Erythroblast (primary cell): ENCODE data around the gene SMS.

ENCODE experiments used
- DNase-seq, 2 experiments: peaks; one replicate each; lab custom pipeline; 2025; lab: John Stamatoyannopoulos, UW
- GATA1 ChIP-seq: IDR thresholded peaks from 2 replicates; pipeline ENCODE4 v1.6.1; 2011; ENCODE audit warnings: low read depth, mild to moderate bottlenecking, control low read depth, low read length, moderate library complexity
- POLR2A ChIP-seq: IDR thresholded peaks from 2 replicates; pipeline ENCODE4 v1.6.1; 2011; ENCODE audit warnings: mild to moderate bottlenecking, low read length

The SMS gene

GRCh38 chrX:21958916-21959315, 18.4 kb downstream of the SMS start:
- TF ChIP-seq POLR2A = no peak
- no peak for TF ChIP-seq GATA1
- DNase-seq = peak in 1 of 2 experiments; percentile 5

GRCh38 chrX:21959362-21960051, 19.0 kb downstream of the SMS start:
- DNase-seq = no peak
- TF ChIP-seq POLR2A = no peak
- no peak for TF ChIP-seq GATA1

DNA sequence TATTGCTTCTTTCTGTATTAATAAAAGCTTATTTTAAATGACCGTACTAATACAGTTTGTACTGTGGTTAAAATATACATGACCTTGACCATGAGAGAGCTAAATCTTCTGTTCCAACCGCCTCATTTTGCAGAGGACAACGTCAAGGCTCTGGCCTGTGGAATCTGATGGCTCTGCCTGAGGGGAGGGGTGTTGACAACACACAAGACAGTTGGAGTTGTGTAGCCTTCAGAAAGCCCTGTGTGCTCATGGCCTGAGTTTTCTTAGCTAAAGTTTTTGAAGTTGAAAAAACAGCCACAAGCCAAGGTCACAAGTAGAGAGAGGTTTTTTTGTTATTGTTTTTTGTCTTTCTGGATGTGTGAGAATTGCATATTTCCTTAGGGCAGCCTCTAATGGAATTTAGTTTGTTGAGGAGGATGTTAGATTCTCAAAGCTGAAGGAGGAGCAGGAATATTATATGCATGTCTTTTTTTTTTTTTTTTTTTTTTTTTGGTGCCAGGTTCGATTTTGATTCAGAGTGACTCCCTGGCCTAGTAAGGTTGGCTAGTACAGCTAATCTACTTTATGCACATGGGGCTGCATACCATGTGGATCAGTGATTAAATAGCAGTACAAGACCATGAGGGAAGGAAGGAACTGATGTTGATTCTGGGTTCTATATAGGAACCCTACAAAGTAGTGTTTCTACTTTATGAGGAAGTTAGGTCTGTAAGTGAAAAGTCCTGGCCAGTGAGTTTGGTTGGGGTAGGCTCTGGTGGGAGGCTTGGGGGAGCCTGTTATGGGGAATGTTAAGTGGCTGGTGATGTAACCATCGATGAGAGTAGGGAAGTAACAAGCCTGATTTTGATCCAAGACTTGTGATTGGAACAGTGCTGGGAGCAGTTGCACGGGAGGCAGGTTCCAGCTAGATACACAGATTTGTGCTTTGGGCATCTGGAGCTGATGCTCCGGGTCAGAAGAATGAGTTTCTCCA, 20.3 kb downstream of the SMS start:
- peak; percentile 58 to 81 for DNase-seq
- TF ChIP-seq POLR2A (no peak), GATA1 (no peak)

DNA sequence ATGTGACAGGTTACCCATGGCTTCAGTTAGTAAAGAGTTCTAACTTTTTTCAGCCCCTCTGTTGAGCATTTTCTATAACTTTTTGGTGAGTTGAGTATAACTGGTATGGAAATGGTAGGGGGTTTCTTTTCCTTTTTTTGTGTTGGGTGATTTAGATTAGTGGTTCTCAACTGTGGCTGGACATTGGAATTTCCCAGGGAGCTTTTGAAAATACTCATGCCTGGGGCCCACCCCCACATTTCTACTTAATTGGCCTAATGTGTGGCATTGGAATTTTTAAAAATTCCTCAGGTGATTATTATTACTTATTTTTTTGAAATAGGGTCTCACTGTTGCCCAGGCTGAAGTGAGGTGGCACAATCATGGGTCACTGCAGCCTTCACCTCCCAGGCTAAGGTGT, 21.9 kb downstream of the SMS start:
- no peak for DNase-seq
- no peak for TF ChIP-seq POLR2A

DNA sequence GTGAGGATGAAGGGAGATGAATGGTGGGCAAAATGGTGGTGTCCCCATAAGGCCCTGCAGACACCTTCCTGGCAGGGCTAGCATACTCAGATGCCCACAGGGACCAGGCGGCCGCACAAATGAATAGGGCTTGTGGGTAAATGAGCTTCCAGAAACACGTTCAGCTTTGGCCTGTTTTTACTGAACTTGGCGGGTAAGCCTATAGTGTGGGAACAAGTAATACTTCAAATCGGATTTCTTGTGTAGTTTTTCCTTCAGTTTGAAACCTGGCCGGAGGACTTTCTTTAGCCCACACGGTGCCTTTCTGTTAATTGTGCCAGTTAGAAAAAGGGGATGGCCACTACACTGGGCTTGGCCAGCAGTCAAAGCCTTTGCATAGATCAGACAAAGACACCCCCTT, 22.8 kb downstream of the SMS start:
- no peak for DNase-seq
- TF ChIP-seq POLR2A (no peak), GATA1 (no peak)

DNA sequence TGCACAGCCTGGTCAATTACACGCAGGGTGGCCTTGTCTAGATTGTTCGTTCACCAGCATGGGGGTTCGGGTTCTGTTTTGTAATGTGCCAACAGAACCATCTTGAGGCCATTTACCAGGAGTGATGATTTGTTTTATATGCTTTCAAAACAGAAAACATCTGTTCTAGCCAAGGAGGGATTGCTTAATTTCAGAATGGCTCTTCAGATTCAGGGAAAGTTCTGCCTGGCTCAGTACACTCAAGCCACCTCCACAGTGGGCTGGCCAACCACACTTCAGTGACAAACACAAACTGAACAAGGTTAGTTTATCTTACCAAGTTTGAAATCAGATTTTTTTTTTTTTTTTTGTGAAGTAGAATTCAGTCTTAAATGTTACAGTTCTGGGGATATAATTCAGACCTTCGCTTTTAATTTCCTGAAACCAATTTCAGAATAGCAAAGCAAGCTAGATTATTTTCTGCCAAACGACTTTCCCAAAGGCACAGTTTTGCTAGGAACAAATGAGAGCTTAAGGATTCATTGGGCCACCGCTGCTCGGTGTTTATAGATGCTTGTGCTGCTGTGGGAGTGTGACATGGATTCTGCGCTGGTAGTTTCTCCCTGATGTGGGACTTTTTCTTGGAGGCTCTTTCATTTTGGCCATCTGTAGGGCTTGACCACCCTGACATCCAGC, 23.4 kb downstream of the SMS start:
- no peak for TF ChIP-seq GATA1
- no peak for TF ChIP-seq POLR2A
- DNase-seq = no peak

DNA sequence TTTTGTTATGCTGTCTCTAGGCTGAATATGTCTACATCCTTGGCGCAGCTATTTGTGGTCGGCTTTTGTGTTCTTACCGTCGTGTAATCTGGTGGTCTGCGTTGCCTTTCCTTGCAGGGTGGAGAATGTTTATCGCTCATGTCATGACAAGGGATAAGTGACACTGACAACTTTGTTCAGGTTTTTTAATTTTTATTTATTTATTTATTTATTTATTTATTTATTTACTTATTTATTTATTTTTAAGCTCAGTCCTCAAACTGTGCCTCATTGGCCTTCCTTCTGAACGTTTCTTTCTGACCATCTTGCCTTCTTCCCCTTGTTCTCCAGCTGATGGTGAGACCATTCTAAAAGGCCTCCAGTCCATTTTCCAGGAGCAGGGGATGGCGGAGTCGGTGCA, 26.4 kb downstream of the SMS start:
- TF ChIP-seq GATA1 (no peak), POLR2A (no peak)
- no peak for DNase-seq

DNA sequence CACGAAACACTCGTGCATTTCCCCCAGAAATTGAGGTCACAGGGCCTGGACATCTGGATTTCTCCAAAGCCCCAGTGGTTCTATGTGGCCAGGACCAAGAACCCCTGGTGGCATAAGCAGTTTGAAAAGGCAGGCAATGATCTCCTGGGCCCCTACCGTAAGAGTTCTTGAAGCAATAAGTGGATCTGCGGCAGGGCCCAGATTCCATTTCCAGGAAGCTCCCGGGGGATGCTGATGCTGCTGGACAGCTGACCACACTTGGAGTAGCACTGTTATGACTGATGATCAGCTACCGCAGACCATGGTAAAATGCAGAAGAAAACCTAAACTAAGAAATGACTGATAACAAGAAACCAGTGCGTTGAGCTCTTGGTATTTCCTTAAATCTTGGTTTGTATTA, 27.8 kb downstream of the SMS start:
- no peak for DNase-seq
- no peak for TF ChIP-seq GATA1
- TF ChIP-seq POLR2A = no peak

DNA sequence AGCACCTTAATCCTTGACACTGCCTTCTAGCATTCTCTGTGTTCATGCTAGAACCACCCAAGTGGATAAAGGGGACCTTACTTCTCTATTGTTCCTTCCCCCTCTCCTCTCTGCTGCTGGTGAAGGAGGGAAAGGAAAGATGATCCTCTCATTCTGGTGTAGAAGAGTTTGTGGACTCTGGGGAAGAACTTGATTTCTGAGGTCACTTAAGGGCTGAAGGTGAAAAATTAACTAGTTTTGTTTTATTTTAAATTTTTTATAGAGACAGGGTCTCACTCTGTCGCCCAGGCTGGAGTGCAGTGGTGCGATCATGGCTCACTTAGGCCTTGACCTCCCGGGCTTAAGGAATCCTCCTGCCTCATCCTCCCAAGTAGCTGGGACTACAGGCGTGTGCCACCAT, 29.8 kb downstream of the SMS start:
- no peak for DNase-seq

GRCh38 chrX:21972046-21972445, 31.5 kb downstream of the SMS start:
- no peak for DNase-seq
- TF ChIP-seq GATA1 = no peak
- no peak for TF ChIP-seq POLR2A

More for the DNA sequence above, 29.8 kb downstream of the SMS start:
- TF ChIP-seq POLR2A (no peak), GATA1 (no peak)

GRCh38 chrX:21972721-21973120, 32.2 kb downstream of the SMS start:
- peak; percentile 19 to 24 for DNase-seq
- TF ChIP-seq GATA1 (no peak), POLR2A (no peak)

DNA sequence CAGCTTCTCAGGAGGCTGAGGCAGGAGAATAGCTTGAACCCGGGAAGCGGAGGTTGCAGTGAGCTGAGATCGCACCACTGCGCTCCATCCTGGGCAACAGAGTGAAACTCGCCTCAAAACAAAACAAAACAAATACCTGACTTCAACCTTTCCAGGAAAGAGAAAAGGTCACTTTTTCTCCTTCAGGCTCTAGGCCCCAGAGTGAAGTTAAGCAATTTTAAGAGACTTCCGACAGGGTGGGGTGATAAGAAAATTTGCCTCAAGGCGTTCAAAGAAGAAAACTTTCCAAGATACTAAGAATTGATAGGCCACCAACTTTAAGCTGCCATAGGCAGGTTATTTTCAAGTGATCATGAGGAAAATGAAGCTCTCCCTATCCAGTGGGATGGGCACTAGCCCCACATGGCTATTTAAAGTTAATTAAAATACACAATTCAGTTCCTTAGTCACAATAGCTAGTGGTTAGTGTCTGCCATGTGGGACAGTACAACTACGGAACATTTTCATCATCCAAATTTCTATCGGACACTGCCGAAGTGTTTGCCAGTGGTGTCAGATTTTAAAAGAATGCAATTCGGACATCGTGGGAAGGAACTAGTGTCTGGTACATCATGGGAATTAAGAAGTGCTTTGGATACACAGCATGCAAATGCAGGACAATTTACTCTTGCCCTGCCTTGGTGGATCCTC, 33.0 kb downstream of the SMS start:
- DNase-seq = no peak
- no peak for TF ChIP-seq POLR2A
- no peak for TF ChIP-seq GATA1

DNA sequence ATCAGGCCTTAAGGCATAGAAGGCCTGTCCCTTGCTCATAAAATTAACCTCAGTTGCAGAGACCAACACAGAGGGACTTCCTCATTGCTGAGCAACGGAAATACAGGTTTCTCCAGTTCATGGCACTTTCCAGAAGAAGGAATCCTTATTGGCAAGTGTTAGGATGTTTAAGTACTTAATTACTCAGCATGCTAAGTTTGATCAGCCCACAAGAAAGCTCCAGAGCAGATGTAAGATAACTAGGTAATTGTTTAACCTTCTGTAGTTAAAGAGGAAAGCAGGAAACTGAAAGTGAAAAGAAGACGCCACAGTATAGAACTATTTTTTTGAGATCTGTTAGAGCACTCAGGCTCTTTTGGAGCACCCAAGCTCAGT, 33.5 kb downstream of the SMS start:
- TF ChIP-seq GATA1 = no peak
- TF ChIP-seq POLR2A = no peak
- no peak for DNase-seq

- DNase-seq = no peak
- TF ChIP-seq GATA1 (no peak), POLR2A (no peak)
Observed at GRCh38 chrX:21975242-21975641, 34.7 kb downstream of the SMS start.
